HG03521 (cell line): ENCODE measurements around the gene ZBTB38.
A peak's percentile ranks its signal among the peaks of the same experiment; 100 is the strongest.

ENCODE experiments used
- ATAC-seq: cut with Tn5 transposase; IDR thresholded peaks from one replicate; pipeline ENCODE4 v1.9.1; 2021; ENCODE audit warnings: mild to moderate bottlenecking, moderate library complexity; ENCODE audit not compliant: unreplicated experiment

Gene ZBTB38

DNA sequence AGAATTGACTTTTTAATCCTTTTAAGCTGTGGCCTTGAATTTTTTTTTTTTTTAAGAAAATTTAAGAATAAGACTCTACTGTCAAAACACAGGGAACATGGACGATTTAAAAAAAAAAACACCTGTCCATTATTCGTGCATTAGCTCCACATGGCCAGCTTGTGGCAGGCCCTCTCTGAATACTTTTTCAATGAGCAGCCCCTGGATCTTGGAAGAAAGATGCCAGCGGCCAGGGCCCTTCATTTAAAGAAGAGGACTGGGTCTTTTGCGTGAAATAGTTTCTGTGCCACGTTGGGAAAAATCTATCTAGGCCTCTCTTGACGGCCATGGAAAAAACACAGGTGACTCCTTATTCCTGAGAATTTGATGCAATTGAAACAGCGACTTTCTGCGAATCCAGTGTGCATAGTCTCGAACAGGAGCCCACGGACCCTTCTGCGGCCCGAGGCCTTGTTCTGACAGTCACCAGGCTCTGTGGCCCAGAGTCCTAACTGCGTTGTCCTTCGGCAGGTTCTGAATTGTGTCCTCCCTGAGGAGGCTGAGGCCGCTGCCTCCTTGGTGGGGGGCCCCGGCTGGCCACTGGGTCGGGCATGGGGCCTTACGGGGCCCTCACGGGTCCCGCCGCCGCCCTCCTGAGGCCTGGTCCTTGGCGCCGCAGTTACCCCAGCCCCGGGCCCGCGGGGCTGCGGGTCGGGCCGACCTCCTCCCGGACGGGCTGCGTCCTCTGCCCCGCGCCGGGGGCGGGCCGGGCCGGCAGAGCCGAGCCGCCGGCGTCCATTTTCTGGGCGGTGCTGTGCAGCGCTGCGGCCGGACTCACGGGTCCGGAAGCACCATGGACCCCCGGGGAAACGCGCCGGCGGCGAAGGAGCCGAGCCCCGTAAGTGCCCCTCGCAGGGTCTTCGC is 33.5 kb downstream of the ZBTB38 start:
- peak; percentile 69 for ATAC-seq

DNA sequence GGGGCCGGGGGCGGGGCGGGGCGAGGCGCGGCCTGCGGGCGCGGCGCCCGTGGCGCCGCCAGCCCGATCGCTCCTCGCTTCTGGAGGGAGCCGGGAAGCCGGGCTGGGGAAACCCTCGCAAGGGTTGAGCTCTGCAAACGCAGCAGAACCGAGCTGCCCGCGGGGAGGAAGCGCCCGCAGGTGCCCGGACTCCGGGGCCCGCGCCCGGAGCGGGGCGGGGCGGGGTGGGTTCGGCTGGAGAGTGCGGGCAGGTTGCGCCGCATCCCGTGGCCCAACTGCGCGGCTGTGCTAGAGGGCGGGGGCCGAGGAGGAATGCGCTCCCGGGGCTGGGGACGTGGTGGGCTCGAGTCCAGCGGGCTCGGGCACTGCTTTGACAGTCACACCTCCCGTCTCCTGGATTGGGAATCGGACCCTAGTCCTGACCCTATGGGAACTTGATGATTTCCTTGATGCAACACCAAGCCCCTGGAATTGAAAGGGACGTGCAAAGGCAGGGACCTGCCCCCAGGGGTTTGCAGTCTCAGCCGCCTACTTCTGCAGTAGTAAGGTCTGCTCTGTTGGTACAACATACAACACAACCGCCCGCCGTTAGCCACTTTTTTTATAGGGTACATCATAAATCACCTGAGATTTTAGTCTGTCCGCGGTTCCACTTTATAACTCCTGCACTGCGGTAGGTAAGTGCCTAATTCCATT is 34.3 kb downstream of the ZBTB38 start:
- peak; percentile 44 for ATAC-seq

DNA sequence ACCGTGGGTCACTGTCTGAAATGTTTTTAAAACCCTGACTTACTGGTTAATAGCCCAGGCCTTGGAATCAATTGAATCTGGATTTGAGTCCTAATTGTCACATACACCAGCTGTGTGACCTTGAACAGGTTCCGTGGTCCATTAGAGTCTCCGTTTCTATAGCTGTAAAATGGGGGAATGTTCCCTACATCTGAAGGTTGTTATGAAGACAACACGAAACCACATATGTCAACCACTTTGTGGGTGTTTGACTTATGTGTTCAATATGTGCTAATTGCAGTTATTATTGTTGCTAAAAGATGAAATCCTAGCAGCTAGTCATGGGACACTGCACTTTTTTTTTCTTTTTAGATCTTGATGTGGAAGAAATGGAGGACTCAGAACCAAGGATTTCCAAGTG is 35.3 kb downstream of the ZBTB38 start:
- no peak for ATAC-seq

DNA sequence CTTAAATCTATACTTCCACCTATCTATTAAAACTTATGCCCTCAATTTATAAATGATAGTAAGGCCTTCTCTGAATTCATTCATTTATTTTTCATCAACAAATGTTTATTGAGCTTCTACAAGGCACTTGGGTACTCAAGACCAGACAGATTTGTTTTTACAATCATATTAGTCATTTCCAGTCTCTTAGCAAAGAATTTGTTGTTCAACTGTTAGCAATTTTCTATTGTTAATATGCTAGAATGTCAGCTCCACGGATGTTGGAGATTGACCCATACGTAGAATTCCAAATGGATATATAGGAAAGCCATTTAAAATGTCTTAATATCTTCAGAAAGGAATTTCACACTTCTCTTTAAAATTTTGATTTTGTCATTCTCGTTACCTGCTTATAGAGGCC is 36.7 kb downstream of the ZBTB38 start:
- ATAC-seq, result no peak

DNA sequence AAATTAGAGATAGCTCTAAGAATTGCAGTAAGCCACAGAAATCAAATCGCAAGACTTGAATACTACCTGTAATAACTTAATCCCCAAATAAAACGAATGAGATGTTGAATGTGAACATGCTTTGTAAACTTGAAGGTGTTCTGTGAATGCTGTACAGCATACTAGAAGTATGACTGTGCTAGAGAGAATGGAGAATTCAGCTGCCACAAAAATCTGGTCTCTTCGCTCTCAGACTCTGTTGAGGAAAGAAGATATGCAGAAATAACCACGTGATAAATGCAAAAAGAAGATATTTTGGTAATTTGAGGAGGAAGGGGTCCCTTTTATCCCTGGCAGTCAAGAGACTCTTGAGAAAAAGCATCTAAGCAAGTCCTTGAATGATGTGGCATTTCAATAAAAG is 37.3 kb downstream of the ZBTB38 start:
- no peak for ATAC-seq

DNA sequence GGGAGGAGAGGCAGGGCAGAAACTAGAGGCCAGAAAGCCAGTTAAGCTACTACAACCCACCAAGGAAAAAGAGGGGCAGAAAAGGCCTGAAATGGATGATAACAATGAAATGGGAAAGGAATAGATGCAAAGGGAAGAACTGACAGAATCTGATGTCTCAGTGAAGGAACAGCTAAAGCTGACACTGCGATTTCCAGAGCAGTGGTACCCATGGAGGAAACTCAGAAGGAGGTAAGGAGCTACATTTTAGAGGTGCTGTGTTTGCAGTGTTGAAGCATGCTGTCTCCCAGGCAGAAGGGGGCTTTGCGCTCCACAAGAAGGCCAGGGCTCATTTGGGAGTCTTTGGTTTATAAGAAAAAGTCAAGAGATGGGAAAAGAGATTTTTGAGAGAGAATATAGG is 38.0 kb downstream of the ZBTB38 start:
- ATAC-seq, result no peak

DNA sequence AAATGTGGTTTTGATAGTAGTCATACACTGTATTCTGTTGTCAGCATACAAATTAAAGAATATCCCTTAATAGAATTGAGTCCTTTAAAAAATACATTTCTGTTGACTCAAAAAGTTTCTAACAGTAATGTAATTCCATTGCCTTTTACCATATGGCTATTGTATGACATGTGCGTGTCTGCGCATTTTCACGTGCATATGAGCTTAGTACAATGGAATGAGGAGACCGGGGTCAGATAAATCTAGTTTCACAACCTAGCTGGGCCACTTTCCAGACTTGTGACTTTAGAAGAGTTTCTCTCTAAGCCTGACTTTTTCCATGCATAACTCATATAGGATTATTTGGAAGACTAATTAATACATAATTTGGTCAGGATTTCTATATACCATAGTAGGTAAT is 38.7 kb downstream of the ZBTB38 start:
- no peak for ATAC-seq

DNA sequence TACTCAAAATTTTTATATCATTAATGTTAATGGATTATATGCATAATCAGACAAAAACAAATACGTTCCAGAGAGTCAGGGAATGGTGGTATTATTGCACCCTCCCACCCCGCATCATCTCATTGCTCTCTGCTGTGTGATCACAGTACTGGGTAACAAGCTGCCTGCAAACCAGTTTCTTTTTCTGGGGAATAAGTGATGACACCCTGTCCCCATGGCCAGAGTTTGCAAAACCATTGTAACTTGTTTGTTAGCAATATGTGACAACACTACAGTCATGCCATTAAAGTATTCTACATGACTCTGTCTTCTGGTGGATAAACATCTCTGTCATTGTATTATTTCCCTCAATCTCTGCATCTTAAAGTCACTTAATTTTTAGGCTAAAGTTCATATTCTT is 39.5 kb downstream of the ZBTB38 start:
- no peak for ATAC-seq

DNA sequence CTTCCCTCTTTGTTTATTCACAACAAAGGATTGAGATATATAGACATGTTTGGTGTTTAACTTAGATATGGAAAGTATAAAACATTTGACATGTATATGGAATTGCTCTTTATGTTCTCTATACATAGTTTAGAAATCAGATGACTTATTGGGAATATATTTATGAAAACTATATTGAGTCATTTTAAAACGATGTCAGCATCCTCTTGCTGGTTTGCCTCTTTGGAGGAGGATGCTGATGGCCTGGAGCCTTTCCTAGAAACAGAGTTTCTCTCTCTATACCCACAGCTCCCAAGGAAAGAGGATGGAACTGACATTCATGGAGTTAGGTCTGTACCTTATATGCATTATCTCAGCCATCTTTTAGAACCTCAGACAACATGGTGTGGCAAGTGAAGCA is 40.3 kb downstream of the ZBTB38 start:
- ATAC-seq, result no peak

DNA sequence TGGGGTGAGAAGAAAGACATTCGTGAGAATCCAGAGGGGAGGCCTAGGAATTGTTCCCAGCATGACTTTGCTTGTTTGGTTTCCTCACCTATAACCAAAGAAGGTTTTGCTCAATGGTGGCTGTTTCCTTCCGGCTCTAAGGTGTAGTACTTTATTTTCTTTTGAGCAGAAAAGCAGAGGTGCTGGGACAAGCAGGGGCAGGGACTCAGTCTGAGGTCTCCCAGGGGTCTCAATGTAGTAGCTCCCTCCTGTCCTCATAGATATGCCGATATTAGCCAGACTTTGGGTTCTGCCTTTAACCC is 41.6 kb downstream of the ZBTB38 start:
- ATAC-seq, result no peak

DNA sequence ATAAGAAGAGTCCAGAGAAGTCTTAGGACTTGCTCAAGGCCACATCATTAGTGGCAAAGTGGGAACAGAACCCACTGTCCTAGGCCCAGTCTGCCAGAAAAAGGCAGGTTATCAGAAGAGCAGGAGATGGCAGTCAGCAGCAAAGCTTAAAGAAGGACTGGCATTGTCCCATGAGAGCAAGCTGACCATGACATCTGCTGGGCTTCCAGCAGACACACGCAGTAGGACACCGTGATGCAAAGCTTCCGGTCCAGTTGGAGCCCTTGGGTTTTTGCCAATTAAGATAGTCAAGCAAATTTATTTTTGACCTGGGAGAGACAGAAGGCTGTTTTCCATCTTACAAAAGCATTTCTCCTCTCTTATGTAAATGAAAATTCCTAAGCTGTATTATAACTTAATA is 42.1 kb downstream of the ZBTB38 start:
- no peak for ATAC-seq

DNA sequence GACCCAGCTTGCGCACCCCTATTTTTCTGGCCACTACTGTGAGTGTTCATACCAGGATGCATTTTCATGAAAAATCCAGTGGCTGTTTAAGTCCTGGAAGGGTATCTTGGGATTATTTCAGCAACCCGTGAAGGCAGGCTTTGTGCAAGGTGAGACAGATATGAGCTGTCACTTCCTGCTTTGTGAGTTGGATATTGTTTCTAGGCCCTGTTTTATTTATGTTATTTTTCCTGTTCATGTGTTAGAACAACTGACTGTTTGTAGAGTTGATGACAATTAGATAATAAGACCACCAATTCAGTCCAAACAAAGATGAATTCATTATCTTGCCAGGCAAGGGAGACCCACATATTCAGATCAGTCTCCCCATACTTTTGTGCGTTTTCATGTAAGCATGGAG is 42.5 kb downstream of the ZBTB38 start:
- ATAC-seq, result no peak

DNA sequence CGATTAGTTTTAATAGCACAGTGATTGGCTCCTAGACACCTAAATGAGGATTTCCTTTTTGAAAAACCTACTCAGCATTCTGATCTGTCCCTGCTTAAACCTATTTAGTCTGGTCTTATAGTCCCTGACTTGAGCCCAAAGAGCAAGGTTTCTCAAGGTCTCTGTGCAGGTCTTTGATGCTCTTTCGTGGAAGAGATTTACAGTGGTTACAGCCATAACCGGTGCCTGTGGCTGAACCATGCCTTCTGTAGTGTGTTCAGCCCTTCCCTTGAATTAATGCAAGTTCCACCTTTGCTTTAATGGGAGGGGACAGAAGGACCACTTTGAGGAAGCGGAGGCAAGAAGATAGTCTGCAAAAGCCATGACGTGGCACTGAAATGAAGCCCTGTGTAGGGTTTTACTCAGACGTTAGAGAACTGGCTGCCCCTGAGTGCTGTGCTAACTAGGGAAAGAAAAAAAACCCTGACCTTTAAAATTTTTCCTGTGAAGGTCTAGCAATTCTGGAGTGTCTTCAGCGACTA is 43.0 kb downstream of the ZBTB38 start:
- no peak for ATAC-seq

DNA sequence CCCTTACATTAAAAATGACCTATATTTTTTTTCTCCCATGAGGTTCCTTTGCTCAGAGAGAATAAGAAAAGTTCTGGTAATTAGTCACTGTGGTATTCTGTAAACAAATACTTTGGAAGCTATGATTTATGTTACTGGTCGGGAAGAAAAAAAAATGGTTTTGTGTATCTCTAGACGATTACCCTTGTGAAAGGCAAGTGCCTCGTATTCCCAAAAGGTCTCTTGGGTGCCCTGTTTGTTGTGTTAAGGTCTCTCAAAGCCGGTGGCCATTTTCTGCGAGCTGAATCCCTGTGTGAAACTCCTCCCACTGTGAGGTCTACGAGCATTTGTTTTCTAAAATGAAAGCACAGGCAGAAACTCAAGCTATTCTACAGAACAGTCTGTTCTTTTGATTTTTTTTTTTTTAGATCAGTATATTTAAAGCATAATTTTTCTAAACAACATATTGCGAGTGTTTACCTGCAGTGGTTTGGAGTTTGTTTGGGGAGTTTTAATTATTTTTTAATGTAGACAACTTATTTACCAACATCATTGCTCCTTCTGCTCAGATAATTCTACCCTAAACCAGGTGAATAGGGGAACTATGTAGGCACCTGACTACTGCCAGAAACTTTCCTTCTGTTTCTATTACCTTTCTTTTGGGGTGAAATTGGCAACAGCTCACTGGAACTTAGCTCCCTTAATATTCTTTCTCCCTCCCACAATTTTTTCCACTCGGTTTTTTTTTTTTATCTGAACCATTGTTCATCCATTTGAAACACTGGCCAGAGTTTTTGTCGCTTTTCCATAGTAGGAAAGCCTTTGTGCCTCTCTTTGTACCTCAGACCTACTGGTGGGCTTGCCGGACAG is 44.0 kb downstream of the ZBTB38 start:
- no peak for ATAC-seq

DNA sequence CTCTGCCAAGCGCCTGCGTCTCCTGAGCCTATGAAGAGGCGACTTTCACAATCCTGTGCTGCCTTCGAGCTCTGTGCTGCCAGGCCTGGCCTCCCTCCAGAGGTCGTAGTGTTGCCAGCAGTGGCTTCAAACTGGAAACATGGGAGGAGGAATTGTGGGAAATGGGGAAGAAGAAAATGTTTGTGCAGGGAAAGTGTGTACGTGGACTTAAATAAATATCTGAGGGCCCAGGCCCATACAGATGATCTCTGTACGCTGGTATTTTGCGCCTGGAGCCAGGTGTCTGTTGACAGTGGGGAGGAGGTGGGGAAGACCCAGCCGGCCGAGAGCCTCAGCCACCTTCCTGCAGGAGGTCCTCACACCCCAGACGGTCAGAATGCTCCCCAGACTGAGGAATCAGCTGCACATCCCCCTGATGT is 44.6 kb downstream of the ZBTB38 start:
- no peak for ATAC-seq

DNA sequence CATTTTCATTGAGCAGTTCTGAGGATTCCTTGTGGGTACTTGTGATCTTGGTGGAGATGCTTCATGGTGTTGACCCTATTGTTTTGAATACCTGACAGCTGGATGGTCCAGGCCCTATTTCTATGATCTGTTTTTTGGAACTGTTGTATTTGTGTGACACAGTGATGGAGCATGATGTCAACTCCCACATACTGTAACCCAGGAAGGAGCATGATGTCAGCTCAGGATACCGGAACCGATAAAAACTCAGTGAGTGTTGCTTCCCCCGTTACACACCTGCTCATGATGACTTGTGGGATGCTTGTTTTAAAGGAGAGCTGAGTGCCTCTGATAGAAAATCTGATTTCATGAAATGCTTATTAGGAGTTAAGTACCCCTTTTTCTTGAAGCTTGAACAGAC is 45.1 kb downstream of the ZBTB38 start:
- ATAC-seq, result no peak

DNA sequence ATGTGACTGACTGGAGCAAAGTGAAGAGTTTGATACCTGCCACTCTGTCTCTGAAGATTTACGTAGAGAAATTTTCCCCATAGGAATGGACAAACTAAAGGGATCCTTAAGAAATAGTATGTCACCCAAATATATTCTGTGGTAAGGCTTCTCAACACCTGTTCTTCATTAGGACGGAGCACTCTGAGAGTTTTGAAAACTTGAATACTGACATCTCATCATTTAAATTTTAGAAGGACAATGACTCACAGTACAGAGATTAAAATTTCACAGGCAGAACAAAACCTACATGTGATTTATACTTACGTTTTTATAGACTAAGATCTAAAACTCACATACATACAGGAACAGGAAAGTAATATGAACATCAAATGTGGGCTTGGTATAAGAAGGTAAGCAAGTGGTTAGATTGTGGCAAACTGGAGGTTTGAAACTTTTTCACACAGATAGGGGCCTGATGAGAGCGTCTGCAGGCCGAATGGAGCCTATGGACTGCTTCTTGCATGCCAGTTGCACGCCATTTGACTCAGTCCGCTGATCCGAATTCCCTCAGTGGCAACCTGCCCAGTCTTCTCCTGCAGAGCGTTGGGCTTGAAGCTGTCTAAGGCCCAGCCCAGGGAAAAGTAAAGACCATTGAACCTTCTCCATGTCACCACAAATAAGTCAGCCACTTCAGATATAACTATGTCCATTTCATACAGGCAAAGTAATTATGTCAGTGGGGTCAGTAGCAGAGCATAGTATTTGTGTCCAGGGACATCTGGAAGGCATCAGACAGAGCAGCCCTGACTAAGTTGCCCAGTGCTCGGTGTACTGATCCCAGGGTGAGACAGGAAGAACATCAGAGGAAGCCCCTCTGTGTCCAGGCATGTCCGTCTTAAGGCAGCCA is 45.7 kb downstream of the ZBTB38 start:
- ATAC-seq, result no peak

DNA sequence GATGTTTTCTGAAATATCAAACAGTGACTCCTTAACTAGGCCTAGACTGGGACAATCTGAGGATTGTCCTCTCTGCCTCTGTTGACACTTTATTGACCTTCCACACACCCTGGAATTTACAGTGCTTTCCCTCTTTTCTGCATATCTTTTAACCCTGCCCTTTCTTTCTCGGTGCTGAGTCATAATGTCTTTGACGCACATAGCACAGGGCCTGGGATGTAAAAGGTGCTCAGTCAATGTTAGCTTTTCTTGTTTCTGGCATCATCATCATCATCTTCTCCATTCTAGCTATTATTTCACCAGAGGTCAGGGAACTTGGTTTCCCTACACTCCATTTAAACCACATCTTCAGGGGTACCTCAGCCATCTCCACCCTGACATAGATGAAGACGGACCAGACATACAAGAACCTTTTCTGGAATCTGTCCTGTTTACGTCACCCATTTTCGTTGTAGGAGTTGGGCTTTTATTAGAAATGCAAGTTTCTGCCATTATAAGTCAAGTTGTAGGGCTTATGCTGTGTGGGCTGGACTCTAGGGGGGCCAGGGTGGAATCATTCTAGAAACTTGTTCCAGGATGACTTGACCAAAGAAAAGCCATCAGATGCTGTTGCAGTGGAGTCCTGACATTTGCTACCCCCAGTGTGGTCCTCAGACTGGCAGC is 46.6 kb downstream of the ZBTB38 start:
- ATAC-seq, result no peak

DNA sequence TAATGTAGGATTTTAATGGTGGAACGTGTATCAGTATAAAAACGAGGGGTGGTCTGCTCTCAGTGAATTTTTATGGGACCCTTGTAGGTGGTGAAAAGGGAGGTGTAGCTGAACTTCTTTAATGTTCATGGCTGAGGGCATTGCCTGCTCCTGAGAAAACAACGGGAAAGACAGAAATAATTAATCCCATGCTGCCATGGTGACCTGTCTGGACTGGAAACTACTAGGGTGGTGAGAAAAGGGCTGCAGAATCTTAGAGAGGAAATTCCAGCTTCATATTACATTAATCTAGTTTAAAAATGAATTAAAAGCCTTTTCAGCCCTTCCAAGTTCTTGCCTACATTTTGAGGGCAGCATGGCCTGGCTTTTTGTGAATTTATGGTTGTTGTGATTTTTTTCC is 47.6 kb downstream of the ZBTB38 start:
- no peak for ATAC-seq
